NK-92 treated with Interleukin-12 subunit alpha and Interleukin-12 subunit beta, amount 100 ng/mL, for 24 hours (cell line): ENCODE results near the gene SYNDIG1.
"Not testable (repeated sequence)": the region's sequence is repeated elsewhere in the genome, so short reads cannot be mapped to it uniquely, and the experiment has no call there.

Experiments used
- DNase-seq: peaks from one replicate; lab custom pipeline; 2025; lab: John Stamatoyannopoulos, UW

The SYNDIG1 gene

DNA sequence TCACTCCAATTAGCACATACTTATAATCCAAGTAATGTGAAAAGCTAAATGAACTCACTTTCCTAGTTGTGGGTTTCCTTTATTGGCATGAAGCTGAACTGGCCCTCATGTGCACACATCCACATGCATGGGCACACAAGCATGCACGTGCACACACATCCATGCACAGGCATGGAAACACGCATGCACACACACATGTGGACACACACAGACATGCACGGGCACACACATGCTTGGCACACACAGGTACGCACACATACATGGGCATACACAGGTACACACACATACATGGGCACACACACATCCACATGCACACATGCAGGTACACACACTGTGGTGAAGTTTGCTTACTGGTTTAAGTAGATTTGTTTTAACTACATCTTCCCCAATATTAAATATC, 23.8 kb downstream of the SYNDIG1 start:
- no peak for DNase-seq

- no peak for DNase-seq
Observed at GRCh38 chr20:24493661-24494459, 24.4 kb downstream of the SYNDIG1 start.

GRCh38 chr20:24494460-24494920, 25.1 kb downstream of the SYNDIG1 start:
- DNase-seq: no peak

GRCh38 chr20:24495266-24495665, 25.8 kb downstream of the SYNDIG1 start:
- no peak for DNase-seq

- no peak for DNase-seq
Observed at GRCh38 chr20:24497851-24498250, 28.4 kb downstream of the SYNDIG1 start.

- no peak for DNase-seq
Observed at GRCh38 chr20:24498641-24499040, 29.2 kb downstream of the SYNDIG1 start.

- no peak for DNase-seq
Observed at GRCh38 chr20:24499472-24499871, 30.0 kb downstream of the SYNDIG1 start.

- no peak for DNase-seq
Observed at GRCh38 chr20:24501764-24502556, 32.5 kb downstream of the SYNDIG1 start.

DNA sequence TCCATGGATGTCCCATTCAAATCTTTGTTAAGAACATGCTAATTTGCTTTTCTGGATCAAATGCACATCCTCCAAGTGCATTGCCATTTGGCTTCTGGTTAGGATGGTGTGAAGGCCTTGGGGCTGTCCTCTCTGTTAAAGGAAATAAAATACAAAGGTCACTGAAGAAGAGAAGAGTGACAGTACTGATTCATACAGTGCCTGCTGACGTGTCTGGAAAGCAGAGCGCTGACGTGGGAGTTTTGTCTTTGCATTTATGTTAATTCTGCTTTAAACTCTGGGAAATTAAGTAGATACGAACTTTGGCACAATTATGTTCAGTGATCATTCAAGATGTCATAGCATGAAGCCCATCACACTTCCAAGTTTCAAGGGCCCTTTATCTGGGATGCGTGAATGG, 33.2 kb downstream of the SYNDIG1 start:
- DNase-seq: no peak

DNA sequence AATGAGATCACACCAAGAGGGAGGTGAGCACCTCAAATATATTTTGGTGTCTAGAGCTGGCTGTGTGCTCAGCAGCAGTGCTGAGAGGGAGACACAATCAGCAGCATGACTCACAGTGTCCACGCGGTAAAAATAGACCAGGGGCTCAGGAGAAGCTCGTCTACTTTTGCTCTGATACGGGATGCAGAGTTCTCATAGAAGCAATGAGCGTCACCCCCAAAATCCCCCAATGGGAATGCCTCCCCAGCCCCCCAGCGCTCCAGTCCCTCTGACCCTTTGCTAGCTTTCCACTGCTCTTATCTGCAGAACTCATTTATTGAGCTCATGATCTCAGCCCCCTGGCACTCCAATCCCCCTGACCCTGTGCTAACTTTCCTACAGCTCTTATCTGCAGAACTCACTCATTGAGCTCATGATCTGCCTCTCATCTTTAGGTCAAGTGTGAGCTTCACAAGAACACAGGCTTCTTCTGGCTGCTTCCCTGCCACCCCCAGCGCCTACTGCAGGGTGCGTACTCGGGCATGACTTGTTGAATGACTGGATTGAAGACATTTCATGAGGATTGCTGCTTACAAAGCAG, 34.0 kb downstream of the SYNDIG1 start:
- DNase-seq: no peak

GRCh38 chr20:24504331-24505285, 35.2 kb downstream of the SYNDIG1 start:
- no peak for DNase-seq

DNA sequence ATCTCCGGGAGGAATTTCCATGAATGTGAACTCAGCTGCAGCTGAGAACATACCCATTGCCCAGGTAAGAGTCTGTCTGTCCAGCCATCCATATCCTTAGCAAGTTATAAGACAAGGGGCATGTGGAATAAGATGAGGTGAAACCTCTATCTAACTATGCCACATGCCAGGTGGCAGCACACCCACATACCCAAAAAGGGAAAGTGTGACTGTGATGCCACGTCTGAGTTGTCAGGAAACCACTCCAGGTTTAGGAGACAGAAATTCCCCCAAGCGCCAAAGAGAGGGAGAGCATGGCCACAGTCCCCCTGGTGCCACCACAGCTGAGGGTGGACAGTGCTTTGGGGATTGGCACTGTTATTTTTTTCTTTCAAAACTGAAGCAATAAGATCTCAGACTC, 36.7 kb downstream of the SYNDIG1 start:
- DNase-seq: no peak

DNA sequence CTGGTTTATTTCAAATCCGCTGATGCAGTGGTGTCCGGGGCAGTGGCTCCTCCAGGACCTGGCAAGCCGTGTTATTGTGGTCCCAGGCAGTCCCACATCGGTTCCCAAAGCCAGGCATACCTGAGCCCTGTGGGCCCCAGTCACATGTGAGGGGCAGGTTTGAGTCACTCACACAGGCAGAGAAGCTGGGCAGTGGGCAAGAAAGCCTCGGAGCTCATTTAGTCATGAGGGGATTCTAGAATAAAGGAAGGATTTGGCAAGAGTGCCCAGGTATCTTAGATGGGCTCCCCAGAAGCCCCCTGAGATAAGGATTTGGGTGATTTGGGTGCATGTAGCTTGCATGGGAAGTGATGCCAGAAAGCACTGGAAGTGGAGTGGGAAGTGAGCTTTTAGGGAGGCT, 37.3 kb downstream of the SYNDIG1 start:
- no peak for DNase-seq

- no peak for DNase-seq
Observed at GRCh38 chr20:24507182-24507853, 37.9 kb downstream of the SYNDIG1 start.

DNA sequence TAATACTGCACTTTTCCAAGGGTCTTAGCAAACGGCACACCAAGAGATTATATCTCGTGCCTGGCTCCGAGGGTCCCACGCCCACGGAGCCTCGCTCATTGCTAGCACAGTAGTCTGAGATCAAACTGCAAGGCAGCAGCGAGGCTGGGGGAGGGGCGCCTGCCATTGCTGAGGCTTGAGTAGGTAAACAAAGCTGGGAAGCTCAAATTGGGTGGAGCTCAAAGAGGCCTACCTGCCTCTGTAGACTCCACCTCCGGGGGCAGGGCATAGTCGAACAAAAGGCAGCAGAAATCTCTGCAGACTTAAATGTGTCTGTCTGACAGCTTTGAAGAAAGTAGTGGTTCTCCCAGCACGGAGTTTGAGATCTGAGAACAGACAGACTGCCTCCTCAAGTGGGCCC, 43.0 kb downstream of the SYNDIG1 start:
- DNase-seq: not testable (repeated sequence)

- no peak for DNase-seq
Observed at GRCh38 chr20:24518515-24518914, 49.1 kb downstream of the SYNDIG1 start.

DNA sequence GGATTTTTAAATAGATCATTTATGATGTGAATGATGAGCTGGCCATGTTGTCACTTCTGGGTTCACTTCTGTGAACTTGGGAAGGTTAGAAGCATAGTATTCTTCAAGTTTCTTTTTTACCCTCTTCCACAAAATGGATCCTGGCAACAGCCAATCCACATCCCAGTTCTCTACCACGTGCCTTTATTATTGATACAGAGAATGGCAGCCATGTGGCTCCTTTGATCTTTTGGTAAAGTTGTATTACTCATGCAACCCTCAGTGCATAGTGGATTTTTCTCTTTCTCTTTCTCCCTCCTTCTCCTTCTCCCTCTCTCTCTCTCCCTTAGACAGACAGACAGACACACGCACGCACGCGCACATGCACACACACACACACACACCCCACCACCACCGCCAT, 50.0 kb downstream of the SYNDIG1 start:
- no peak for DNase-seq

DNA sequence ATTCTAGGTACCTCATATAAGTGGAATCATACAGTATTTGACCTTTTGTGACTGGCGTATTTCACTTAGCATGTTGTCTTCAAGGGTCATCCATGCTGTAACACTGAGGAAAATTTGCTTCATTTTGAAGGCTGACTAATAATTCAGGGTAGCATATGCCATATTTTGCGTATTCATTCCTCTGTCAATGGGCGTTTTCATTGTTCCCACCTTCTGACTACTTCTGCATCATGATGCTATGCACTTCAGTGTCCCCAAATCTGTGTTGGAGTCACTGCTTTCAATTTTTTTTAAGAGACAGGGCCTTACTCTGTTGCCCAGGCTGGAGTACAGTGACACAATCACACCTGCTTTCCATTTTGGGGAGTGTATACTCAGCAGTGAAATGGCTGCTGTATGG, 51.6 kb downstream of the SYNDIG1 start:
- no peak for DNase-seq

DNA sequence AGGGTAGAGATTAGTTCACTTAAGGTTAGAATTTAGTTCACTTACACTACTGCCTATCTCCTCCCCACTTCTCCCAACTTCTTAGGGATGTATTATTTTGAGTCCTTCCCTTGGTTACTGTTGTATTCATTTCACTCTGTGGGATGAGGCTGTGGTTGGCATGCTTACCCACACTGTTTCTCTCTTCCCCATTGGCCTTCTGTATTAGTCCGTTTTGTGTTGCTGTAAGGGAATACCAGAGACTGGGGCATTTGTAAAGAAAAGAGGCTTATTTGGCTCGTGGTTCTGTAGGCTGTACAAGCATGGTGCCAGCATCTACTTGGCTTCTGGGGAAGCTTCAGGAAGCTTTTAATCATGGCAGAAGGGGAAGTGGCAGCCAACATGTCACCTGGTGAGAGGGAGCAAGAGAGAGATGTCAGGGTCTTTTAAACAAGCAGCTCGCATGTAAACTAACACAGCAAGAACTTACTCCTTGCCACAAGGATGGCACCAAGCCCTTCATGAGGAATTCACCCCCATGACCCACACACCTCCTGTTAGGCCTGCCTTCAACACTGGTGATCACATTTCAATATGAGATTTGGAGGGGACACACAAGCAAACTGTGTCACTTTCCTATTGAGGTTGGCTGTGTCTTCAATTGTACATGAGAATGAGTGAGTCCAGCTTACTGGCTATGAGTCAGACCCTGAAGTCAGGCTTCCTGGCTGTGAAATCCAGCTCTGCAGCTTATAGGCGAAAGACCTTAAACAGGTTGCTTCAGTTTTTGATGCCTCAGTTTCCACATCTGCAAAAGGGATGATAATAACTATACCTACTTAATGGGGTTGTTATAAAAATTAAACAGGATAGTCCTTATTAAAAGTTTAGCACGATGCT, 53.3 kb downstream of the SYNDIG1 start:
- DNase-seq: no peak

GRCh38 chr20:24523661-24524060, 54.2 kb downstream of the SYNDIG1 start:
- DNase-seq: no peak
